Loucy (cell line): ENCODE measurements around the gene DBN1.

Experiments
- CTCF ChIP-seq: fragments of 200-600 bp; sonication (generic); conservative IDR thresholded peaks from 2 replicates; pipeline ENCODE4 v1.5.1; 2014; ENCODE audit warnings: mild to moderate bottlenecking, antibody characterized with exemption, low read length
- EZH2phosphoT487 ChIP-seq: fragments of 200-600 bp; IDR thresholded peaks from 2 replicates; pipeline ENCODE4 v1.6.1; 2018; ENCODE audit warnings: antibody characterized with exemption, mild to moderate bottlenecking, moderate library complexity, borderline replicate concordance

DNA sequence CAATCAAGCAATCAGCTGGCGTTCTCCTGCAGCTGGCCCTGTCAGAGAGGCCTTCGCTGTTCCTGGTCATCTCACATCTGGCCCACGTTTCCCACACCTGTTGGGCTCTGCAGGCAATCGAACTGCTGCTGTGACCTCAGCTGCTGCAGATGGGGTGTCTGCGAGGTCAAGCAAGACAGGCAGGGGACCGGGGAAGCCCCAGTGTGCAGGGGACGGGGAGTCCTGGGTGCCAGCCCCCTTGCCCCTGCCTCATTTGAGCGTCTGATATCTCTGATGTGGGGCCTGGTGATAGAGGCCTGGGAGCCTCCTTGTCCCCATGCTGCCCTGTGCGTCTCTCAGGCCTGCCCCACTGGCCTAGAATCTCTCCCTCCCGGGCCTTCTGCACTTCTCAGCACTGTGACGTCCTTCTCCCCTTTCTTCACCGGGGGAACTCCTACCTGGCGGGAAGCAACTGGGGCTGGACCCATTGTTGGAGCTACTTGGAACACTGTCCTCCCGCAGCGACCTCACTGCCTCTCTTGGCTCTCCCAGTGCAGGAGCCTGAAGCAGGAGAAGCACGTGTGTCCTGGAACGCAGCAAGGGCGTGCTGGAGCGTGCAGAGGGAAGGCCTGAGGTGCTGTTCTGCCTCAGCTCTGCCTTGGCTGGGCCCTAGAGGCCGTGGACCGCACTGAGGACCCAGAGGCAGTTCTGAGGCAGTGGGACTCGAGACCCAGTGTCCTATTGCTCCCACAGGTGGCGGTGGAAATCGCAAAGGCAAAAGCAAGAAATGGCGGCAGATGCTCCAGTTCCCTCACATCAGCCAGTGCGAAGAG is 43.1 kb downstream of the DBN1 start:
- TF ChIP-seq CTCF (no peak), EZH2phosphoT487 (no peak)
